ENCODE data around the gene NKX1-1.

GRCh38 chr4:1360423-1361283 lies 45.6 kb downstream of the NKX1-1 start:
- TF ChIP-seq CTCF (IDR thresholded peaks at IDR 0.05; ENCODE audit: borderline replicate concordance, extremely low read depth, low read length, poor library complexity, severe bottlenecking) = no peak
- TF ChIP-seq EZH2 (IDR thresholded peaks at IDR 0.05; ENCODE audit: borderline replicate concordance, low read depth, low read length, severe bottlenecking) = no peak
